CD4-positive, alpha-beta memory T cell (primary cell): ENCODE measurements around the gene MAP3K20. TPM values are rescaled to one million over a fixed set of nuclear protein-coding genes. Genes with fewer than 3 reads are reported as not detected.

Experiments used
- CTCF ChIA-PET: fragments of 350-600 bp; sonication (Branson Sonifier 250); formaldehyde crosslinking; loops from one replicate; lab custom pipeline; 2021; ENCODE audit warnings: inconsistent platforms; ENCODE audit not compliant: partially characterized antibody; lab: Charles Lee
- POLR2A ChIA-PET: fragments of 350-600 bp; sonication (Branson Sonifier 250); formaldehyde crosslinking; loops from one replicate; lab custom pipeline; 2021; ENCODE audit not compliant: partially characterized antibody; lab: Charles Lee
- DNase-seq, 5 donors: peaks; one replicate each; pipeline versions ENCODE4 v3.0.0 to v3.0.0-alpha.2; 2020 to 2022; ENCODE audit warnings: mixed read lengths in 1 of 5
- H3K27ac ChIP-seq: one replicate; pipeline ENCODE4 v1.7.0; 2013; ENCODE audit warnings: low read depth, low read length
- H3K27me3 ChIP-seq: 2 replicates; pipeline ENCODE4 v1.7.0; 2013; ENCODE audit warnings: mild to moderate bottlenecking, low read length, moderate library complexity; ENCODE audit not compliant: insufficient read depth
- H3K36me3 ChIP-seq: 2 replicates; pipeline ENCODE4 v1.7.0; 2013; ENCODE audit warnings: mild to moderate bottlenecking, low read length, moderate library complexity; ENCODE audit not compliant: insufficient read depth
- H3K4me1 ChIP-seq: 2 replicates; pipeline ENCODE4 v1.7.0; 2013; ENCODE audit warnings: mild to moderate bottlenecking, low read length, moderate library complexity; ENCODE audit not compliant: insufficient read depth
- H3K4me3 ChIP-seq, 2 donors: one replicate each; pipeline ENCODE4 v1.7.0; 2013; ENCODE audit warnings: low read length in 2 of 2, mild to moderate bottlenecking in 1 of 2
- H3K9me3 ChIP-seq, 2 donors: one replicate each; pipeline ENCODE4 v1.7.0; 2013; ENCODE audit warnings: low read length in 2 of 2, control low read depth in 1 of 2; ENCODE audit not compliant: control insufficient read depth in 1 of 2
- H3K27ac Mint-ChIP-seq, 7 donors: one replicate each; pipeline ENCODE4 v1.8.0; 2020 to 2021; ENCODE audit warnings: mixed read lengths in 7 of 7, mild to moderate bottlenecking in 6 of 7, inconsistent platforms in 3 of 7, moderate library complexity in 3 of 7
- H3K27me3 Mint-ChIP-seq, 2 donors: one replicate each; pipeline ENCODE4 v1.8.0; 2020 to 2021; ENCODE audit warnings: mixed read lengths in 2 of 2
- H3K36me3 Mint-ChIP-seq, 2 donors: one replicate each; pipeline ENCODE4 v1.8.0; 2020 to 2021; ENCODE audit warnings: mixed read lengths in 2 of 2, inconsistent platforms in 1 of 2, mild to moderate bottlenecking in 1 of 2
- H3K4me1 Mint-ChIP-seq, 4 donors: one replicate each; pipeline ENCODE4 v1.8.0; 2020 to 2021; ENCODE audit warnings: mixed read lengths in 4 of 4, mild to moderate bottlenecking in 1 of 4
- H3K4me3 Mint-ChIP-seq, 8 donors: one replicate each; pipeline ENCODE4 v1.8.0; 2020 to 2021; ENCODE audit warnings: mixed read lengths in 8 of 8, mild to moderate bottlenecking in 7 of 8, moderate library complexity in 6 of 8, inconsistent platforms in 3 of 8
- H3K9me3 Mint-ChIP-seq, 8 donors: one replicate each; pipeline ENCODE4 v1.8.0; 2020 to 2021; ENCODE audit warnings: mixed read lengths in 8 of 8, mild to moderate bottlenecking in 5 of 8, inconsistent platforms in 3 of 8, moderate library complexity in 1 of 8
- intact Hi-C: fragments of 100-400 bp; cut with micrococcal nuclease; formaldehyde crosslinking; loops from one replicate; pipeline ENCODE4 v1.15.1; 2023
- polyA plus RNA-seq, 2 donors: library from polyadenylated mRNA; unstranded; fragments of 300-500 nt; fragmentation: Illumina TruSeq; gene quantifications; one replicate each; pipeline ENCODE4 v1.2.3, GENCODE V29; 2021
- total RNA-seq, 2 experiments: library from RNA; stranded (reverse); gene quantifications; one replicate each; pipeline ENCODE4 v1.2.3, GENCODE V29; 2021

MAP3K20 gene
- total and polyA plus RNA-seq, 4 experiments from 2014 or later, result 0.67 to 2.5 (median 0.82) TPM

- intact Hi-C loops, result no loop called here
- ChIA-PET CTCF (interaction anchor here (1.1 to 1.5 kb wide), 2 partner anchors 50 to 133 kb away, joined by 3 read pairs; no protein-coding TSS in a partner anchor), POLR2A (interaction anchor here (0.6 kb wide), 1 partner anchor 298 kb away, joined by 3 read pairs; no protein-coding TSS in a partner anchor)
- Mint-ChIP-seq H3K4me3 (peak overlapping the region in 6 of 8 donors; percentile 1 to 87 (median 80)), H3K4me1 (peaks cover 5 to 16% (median 11%) of the 10 kb centered on the region in 4 donors), H3K9me3 (peaks cover 0 to 2% (median 0%) of the 10 kb centered on the region in 8 donors), H3K27ac (no peak overlapping the region), H3K36me3 (no peaks in the 10 kb centered on the region), H3K27me3 (peaks cover 8 to 20% of the 10 kb centered on the region in 2 donors)
- peaks cover 10% of the 10 kb centered on the region for H3K4me1 ChIP-seq
- no peak for DNase-seq
- no peak overlapping the region for H3K4me3 ChIP-seq
- H3K27ac ChIP-seq, result no peak overlapping the region
- no peaks in the 10 kb centered on the region for H3K27me3 ChIP-seq
- H3K9me3 ChIP-seq, result no peaks in the 10 kb centered on the region
- H3K36me3 ChIP-seq, result no peaks in the 10 kb centered on the region
Measured at GRCh38 chr2:173077506-173078177, 2.0 kb downstream of the MAP3K20 start.

GRCh38 chr2:173079141-173079540 lies 3.5 kb downstream of the MAP3K20 start:
- no peak for DNase-seq
- no peaks in the 10 kb centered on the region for H3K27me3 ChIP-seq
- Mint-ChIP-seq H3K9me3 (peaks cover 0 to 2% (median 0%) of the 10 kb centered on the region in 8 donors), H3K27ac (peak overlapping the region in 1 of 7 donors; percentile 33), H3K4me3 (no peak overlapping the region), H3K36me3 (no peaks in the 10 kb centered on the region), H3K27me3 (peaks cover 8 to 20% of the 10 kb centered on the region in 2 donors), H3K4me1 (peaks cover 5 to 16% (median 11%) of the 10 kb centered on the region in 4 donors)
- no peaks in the 10 kb centered on the region for H3K36me3 ChIP-seq
- ChIA-PET CTCF (interaction anchor here (1.5 kb wide), 1 partner anchor 51 kb away, joined by 3 read pairs; no protein-coding TSS in a partner anchor), POLR2A (interaction anchor here (0.6 kb wide), 1 partner anchor 243 kb away, joined by 3 read pairs; no protein-coding TSS in a partner anchor)
- H3K27ac ChIP-seq, result no peak overlapping the region
- H3K9me3 ChIP-seq, result no peaks in the 10 kb centered on the region
- H3K4me1 ChIP-seq, result peaks cover 10% of the 10 kb centered on the region
- no peak overlapping the region for H3K4me3 ChIP-seq
- intact Hi-C loops, result no loop called here

GRCh38 chr2:173079973-173080860 lies 4.6 kb downstream of the MAP3K20 start:
- Mint-ChIP-seq H3K4me3 (no peak overlapping the region), H3K36me3 (no peaks in the 10 kb centered on the region), H3K4me1 (peaks cover 5 to 13% (median 8%) of the 10 kb centered on the region in 4 donors), H3K27ac (no peak overlapping the region), H3K9me3 (peaks cover 0 to 2% (median 0%) of the 10 kb centered on the region in 8 donors), H3K27me3 (peaks cover 4 to 16% of the 10 kb centered on the region in 2 donors)
- ChIA-PET POLR2A (no interaction called here), CTCF (no interaction called here)
- DNase-seq, result no peak
- intact Hi-C loops, result no loop called here
- Histone ChIP-seq H3K4me1 (peaks cover 10% of the 10 kb centered on the region), H3K4me3 (no peak overlapping the region), H3K9me3 (no peaks in the 10 kb centered on the region), H3K27ac (no peak overlapping the region), H3K36me3 (no peaks in the 10 kb centered on the region), H3K27me3 (no peaks in the 10 kb centered on the region)

- intact Hi-C loops, result no loop called here
- Mint-ChIP-seq H3K36me3 (no peaks in the 10 kb centered on the region), H3K9me3 (peaks cover 0 to 2% (median 0%) of the 10 kb centered on the region in 8 donors), H3K4me1 (no peaks in the 10 kb centered on the region), H3K27me3 (peaks cover 2 to 5% of the 10 kb centered on the region in 2 donors), H3K27ac (no peak overlapping the region), H3K4me3 (no peak overlapping the region)
- H3K27ac ChIP-seq, result no peak overlapping the region
- no peaks in the 10 kb centered on the region for H3K4me1 ChIP-seq
- no peaks in the 10 kb centered on the region for H3K36me3 ChIP-seq
- DNase-seq, result no peak
- CTCF ChIA-PET, result no interaction called here
- no peaks in the 10 kb centered on the region for H3K9me3 ChIP-seq
- H3K4me3 ChIP-seq, result no peak overlapping the region
- no peaks in the 10 kb centered on the region for H3K27me3 ChIP-seq
- POLR2A ChIA-PET, result no interaction called here
Measured at GRCh38 chr2:173086518-173087213, 11.0 kb downstream of the MAP3K20 start.

GRCh38 chr2:173087214-173087581 lies 11.6 kb downstream of the MAP3K20 start:
- no peaks in the 10 kb centered on the region for H3K4me1 ChIP-seq
- CTCF ChIA-PET, result no interaction called here
- Mint-ChIP-seq H3K36me3 (no peaks in the 10 kb centered on the region), H3K4me3 (no peak overlapping the region), H3K27ac (no peak overlapping the region), H3K27me3 (peaks cover 1 to 4% of the 10 kb centered on the region in 2 donors), H3K9me3 (peaks cover 0 to 2% (median 0%) of the 10 kb centered on the region in 8 donors), H3K4me1 (no peaks in the 10 kb centered on the region)
- H3K4me3 ChIP-seq, result no peak overlapping the region
- H3K36me3 ChIP-seq, result no peaks in the 10 kb centered on the region
- H3K27me3 ChIP-seq, result no peaks in the 10 kb centered on the region
- DNase-seq, result no peak
- no peaks in the 10 kb centered on the region for H3K9me3 ChIP-seq
- intact Hi-C loops, result no loop called here
- no peak overlapping the region for H3K27ac ChIP-seq
- POLR2A ChIA-PET, result no interaction called here

GRCh38 chr2:173087793-173088496 lies 12.3 kb downstream of the MAP3K20 start:
- Histone ChIP-seq H3K36me3 (no peaks in the 10 kb centered on the region), H3K9me3 (no peaks in the 10 kb centered on the region), H3K4me1 (no peaks in the 10 kb centered on the region), H3K4me3 (no peak overlapping the region), H3K27me3 (no peaks in the 10 kb centered on the region), H3K27ac (no peak overlapping the region)
- Mint-ChIP-seq H3K4me3 (no peak overlapping the region), H3K27me3 (no peaks in the 10 kb centered on the region), H3K27ac (no peak overlapping the region), H3K4me1 (no peaks in the 10 kb centered on the region), H3K36me3 (no peaks in the 10 kb centered on the region), H3K9me3 (no peaks in the 10 kb centered on the region)
- no peak for DNase-seq
- intact Hi-C loops, result no loop called here
- ChIA-PET POLR2A (no interaction called here), CTCF (no interaction called here)
